SK-MEL-5 (cell line): ENCODE results near the gene GRK4. TPM values are rescaled to one million over a fixed set of nuclear protein-coding genes. Genes with fewer than 3 reads are reported as not detected.
"Not testable (repeated sequence)": the region's sequence is repeated elsewhere in the genome, so short reads cannot be mapped to it uniquely, and the experiment has no call there.

Experiments used
- DNase-seq: peaks from one replicate; pipeline ENCODE4 v3.0.0-alpha.2; 2016; ENCODE audit warnings: low read depth, low spot score
- in situ Hi-C: cut with HindIII; loops from 2 replicates; pipeline ENCODE4 v1.10.0; 2016; ENCODE audit warnings: low sequenced_read_pairs, high pct_unique_total_duplicates, low pct_unique_long_range_greater_than_20kb
- total RNA-seq: library from RNA; depleted of rRNA; stranded (reverse); fragments of >200 nt; shearing (Covaris generic); gene quantifications from 2 replicates; pipeline ENCODE4 v1.2.3, GENCODE V29; 2014

The GRK4 gene
- total RNA-seq, 1 experiment from 2014 or later, result 2.2 TPM

GRCh38 chr4:2948895-2949781 lies 14.2 kb upstream of the GRK4 start:
- in situ Hi-C loops, result no loop called here
- DNase-seq, result peak; percentile 67

GRCh38 chr4:2949782-2950125 lies 13.6 kb upstream of the GRK4 start:
- no peak for DNase-seq
- in situ Hi-C loops, result no loop called here

GRCh38 chr4:2950221-2950989 lies 13.0 kb upstream of the GRK4 start:
- DNase-seq, result no peak
- in situ Hi-C loops, result no loop called here

GRCh38 chr4:2953496-2953895 lies 9.9 kb upstream of the GRK4 start:
- no peak for DNase-seq
- in situ Hi-C loops, result no loop called here

- no peak for DNase-seq
- in situ Hi-C loops, result no loop called here
Measured at GRCh38 chr4:2954358-2955185, 8.8 kb upstream of the GRK4 start.

GRCh38 chr4:2955186-2956044 lies 8.0 kb upstream of the GRK4 start:
- DNase-seq, in situ Hi-C loops: not testable (repeated sequence)

- DNase-seq, result no peak
- in situ Hi-C loops, result no loop called here
Measured at GRCh38 chr4:2958446-2958845, 4.9 kb upstream of the GRK4 start.

- in situ Hi-C loops, result not testable (repeated sequence)
Measured at GRCh38 chr4:2960450-2960849, 2.9 kb upstream of the GRK4 start.

GRCh38 chr4:2961421-2961810 lies 2.0 kb upstream of the GRK4 start:
- in situ Hi-C loops, result no loop called here
- DNase-seq, result peak; percentile 27

More at GRCh38 chr4:2960450-2960849, 2.9 kb upstream of the GRK4 start:
- not testable (repeated sequence) for DNase-seq

GRCh38 chr4:2961811-2962441 lies 1.4 kb upstream of the GRK4 start:
- in situ Hi-C loops, result no loop called here
- peak; percentile 27 for DNase-seq

GRCh38 chr4:2962614-2963174 lies 677 bp upstream of the GRK4 start:
- DNase-seq, result peak; percentile 60
- in situ Hi-C loops, result no loop called here

GRCh38 chr4:2963966-2964471 lies 648 bp downstream of the GRK4 start:
- in situ Hi-C loops, result no loop called here
- DNase-seq, result peak; percentile 33

- in situ Hi-C loops, result no loop called here
- DNase-seq, result no peak
Measured at GRCh38 chr4:2964706-2965258, 1.4 kb downstream of the GRK4 start.

- DNase-seq, result no peak
- in situ Hi-C loops, result no loop called here
Measured at GRCh38 chr4:2965262-2965661, 1.9 kb downstream of the GRK4 start.

- DNase-seq, result no peak
- in situ Hi-C loops, result no loop called here
Measured at GRCh38 chr4:2968381-2968780, 5.0 kb downstream of the GRK4 start.

GRCh38 chr4:2971275-2971674 lies 7.9 kb downstream of the GRK4 start:
- DNase-seq, result no peak
- in situ Hi-C loops, result no loop called here
